Fibroblast of gingiva (primary cell): Measurements from ENCODE around the gene PLD5.
"Not testable (repeated sequence)": the region's sequence is repeated elsewhere in the genome, so short reads cannot be mapped to it uniquely, and the experiment has no call there.

Experiments
- DNase-seq: peaks from one replicate; pipeline ENCODE4 v3.0.0-alpha.2; 2011; ENCODE audit warnings: low read depth

PLD5 gene

GRCh38 chr1:242276769-242277168 is 247.7 kb downstream of the PLD5 start:
- DNase-seq: not testable (repeated sequence)

DNA sequence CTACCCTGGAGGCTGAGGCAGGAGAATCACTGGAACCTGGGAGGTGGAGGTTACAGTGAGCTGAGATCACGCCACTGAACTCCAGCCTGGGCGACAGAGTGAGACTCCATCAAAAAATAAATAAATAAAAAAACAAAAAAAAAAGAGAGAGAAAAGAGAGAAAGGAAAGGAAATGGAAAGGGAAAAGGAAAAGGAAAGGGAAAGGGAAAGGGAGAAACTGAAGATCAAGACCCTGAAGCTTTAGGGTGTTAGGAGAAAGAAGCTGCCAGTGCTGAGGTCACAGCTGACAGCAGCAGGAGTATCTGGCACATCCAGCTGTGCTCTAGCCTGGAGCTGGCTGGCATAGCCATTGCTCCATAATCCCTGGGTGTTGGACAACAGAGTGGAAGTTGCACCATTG is 257.5 kb downstream of the PLD5 start:
- not testable (repeated sequence) for DNase-seq

- not testable (repeated sequence) for DNase-seq
Observed at GRCh38 chr1:242264419-242264818, 260.1 kb downstream of the PLD5 start.

DNA sequence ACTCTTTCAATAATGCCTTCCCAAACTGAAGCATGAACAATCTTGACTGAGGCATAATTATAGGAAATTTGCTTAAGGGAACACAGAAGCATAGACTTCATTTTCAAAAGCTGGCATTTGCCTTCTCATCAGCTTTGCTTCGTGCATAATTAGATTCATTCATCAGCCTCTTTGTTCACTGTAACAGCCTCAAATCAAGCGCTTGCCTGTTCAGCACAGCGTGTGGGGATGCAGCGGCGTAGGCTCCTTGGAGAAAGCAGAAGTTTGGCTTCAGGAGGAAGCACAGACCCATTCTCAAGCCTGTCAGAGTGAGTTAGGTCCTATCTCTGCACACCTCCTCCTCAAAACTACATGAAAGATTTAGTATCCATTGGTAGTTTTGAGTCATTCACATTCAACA is 279.2 kb downstream of the PLD5 start:
- DNase-seq: no peak

DNA sequence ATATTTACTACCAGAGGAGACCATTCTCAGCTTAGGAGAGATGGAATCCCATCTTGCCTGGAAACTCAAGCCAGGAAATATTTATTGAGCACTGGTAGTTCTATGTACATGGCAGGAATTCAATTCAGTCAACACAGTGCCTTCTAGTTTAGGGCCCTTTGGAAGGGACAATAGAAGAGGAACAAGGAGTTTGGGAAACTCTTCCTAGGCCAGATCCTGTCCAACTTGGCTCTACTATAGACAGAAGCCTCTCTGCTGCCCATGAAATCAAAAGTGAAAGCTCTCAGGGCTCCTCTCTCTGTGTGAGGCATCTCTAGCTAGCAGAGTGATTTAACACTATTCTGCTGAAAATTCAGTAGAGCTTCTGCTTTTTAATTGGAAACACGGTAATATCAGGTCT is 281.0 kb downstream of the PLD5 start:
- DNase-seq: no peak

- DNase-seq: no peak
Observed at GRCh38 chr1:242242983-242243382, 281.5 kb downstream of the PLD5 start.

GRCh38 chr1:242241936-242242335 is 282.6 kb downstream of the PLD5 start:
- DNase-seq: no peak

DNA sequence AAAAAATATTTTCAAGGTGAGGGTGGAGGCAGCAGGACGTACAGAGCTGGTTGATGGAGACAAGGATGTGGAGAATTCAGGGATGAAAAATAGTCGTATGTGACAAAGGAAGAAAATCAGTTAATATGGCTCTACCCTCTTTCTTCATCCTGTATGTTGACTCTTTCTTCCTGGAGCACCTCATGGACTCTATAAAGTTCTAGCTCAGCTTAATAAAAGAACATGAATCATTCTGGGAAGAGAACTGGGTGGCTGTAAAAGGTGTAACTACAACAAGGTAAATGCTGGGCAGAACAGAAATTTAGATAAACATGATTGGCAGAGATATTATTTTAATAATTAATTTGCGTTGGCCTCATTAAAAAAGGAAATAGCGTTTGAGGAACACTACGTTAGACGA is 283.8 kb downstream of the PLD5 start:
- DNase-seq: no peak

DNA sequence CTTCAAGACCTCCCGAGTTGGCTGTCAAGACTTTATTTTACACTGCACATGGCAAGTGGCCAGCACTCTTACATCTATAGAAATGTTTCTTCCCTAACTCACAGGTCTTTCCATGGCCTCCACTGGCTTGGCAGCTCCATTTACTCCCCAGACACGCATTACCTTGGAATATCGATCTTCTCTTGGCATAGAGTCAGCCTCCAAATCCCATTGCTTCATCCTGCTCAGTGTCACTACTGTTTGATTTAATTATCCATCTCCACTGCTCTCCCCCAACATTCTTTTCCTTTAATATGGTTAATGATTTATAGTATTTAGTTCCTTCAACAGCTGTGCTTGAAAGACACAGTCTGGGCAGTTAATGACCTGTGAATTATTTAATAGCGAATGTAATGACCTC is 284.4 kb downstream of the PLD5 start:
- DNase-seq: no peak

- no peak for DNase-seq
Observed at GRCh38 chr1:242239398-242239797, 285.1 kb downstream of the PLD5 start.

DNA sequence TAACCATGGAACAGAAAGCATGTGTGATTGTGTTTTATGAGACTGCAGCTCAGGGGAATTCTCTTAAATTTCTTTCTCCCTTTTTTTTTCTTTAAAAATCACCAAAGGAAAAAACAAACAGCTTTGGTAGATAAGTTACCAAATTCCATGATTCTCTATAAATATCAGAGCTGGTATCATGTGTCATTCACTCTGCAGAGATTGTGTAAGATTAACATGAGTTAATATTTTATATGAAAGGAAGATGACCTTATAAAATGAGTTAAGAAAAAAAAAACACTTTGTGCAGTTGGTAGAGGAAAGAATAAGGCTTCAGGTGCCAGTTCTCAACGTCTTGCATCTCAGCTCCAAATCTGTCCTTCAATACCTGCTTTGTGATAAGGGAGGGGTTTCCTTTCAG is 287.4 kb downstream of the PLD5 start:
- DNase-seq: no peak

- no peak for DNase-seq
Observed at GRCh38 chr1:242228991-242229390, 295.5 kb downstream of the PLD5 start.

- DNase-seq: no peak
Observed at GRCh38 chr1:242225767-242226573, 298.5 kb downstream of the PLD5 start.

GRCh38 chr1:242224878-242225766 is 299.4 kb downstream of the PLD5 start:
- not testable (repeated sequence) for DNase-seq

DNA sequence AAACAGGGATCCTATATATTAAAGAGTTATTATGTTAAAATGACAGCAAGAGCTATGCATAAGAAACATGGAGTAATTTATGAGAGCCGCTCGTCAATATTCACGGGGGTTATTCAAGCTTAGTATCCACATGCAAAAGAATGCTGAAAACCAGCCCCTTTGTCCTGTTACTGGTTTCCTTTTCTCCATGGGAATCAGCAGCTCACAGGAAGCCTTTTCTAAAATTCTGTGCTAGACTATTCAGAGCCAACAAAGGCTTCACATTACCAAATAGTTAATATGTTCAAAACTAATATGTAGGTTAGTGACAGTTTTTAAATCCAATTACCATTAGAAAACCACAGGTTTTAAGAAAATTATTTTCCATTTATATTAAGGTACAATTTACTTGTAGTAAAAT is 300.0 kb downstream of the PLD5 start:
- DNase-seq: no peak

- no peak for DNase-seq
Observed at GRCh38 chr1:242219905-242220304, 304.6 kb downstream of the PLD5 start.

GRCh38 chr1:242219298-242219901 is 305.1 kb downstream of the PLD5 start:
- no peak for DNase-seq

DNA sequence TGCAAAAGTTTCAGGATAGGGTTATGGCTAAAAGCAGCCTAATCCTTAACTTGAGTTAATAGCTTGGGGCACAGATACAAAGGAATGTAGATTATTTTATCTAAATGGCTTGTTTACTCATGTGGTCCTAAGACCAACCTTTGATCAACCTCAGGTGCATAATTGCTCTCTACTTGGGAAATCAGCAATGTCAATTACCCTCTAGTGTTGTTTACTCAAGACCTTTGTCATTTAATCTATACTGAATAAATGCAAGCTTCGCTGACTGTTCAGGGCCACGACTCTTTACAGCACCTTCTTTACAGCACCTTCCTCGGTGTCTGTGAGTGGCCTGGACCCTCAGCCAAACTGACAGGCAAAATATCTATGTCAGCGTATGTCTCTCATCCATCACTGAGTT is 308.1 kb downstream of the PLD5 start:
- DNase-seq: no peak

- DNase-seq: not testable (repeated sequence)
Observed at GRCh38 chr1:242214455-242214854, 310.0 kb downstream of the PLD5 start.

GRCh38 chr1:242212961-242213360 is 311.5 kb downstream of the PLD5 start:
- DNase-seq: not testable (repeated sequence)

- no peak for DNase-seq
Observed at GRCh38 chr1:242212401-242212800, 312.1 kb downstream of the PLD5 start.

DNA sequence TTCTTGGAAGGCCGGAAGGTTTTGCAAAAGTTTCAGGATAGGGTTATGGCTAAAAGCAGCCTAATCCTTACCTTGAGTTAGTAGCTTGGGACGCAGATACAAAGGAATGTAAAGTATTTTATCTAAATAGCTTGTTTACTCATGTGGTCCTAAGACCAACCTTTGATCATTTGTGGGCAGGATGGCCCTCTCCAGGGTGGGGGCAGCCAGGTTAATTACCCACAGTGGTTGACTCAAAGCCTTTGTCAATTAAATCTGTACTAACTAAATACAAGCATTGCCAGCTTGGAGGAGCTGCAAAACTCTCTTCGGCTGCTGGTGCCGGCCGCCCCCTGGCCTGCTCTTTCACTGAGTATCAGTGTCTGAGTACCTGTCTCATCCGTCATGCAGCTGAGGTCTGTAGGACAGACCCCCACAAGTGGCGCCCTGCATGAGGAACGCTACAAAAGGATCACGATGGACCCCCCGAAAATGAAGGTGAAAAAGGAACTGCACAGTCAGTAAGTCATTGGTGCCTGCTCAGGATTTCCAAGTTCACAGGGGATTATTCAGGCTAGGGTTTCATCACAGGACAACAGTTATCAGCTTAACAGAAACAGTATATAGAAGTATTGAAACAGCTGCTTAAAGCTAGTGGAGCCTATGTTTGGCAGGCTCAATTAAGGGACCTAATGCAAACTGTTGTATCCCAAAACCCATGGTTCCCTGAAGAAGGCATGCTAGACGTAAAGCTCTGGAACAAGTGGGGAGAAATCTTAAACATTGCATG is 313.1 kb downstream of the PLD5 start:
- no peak for DNase-seq
